ENCODE measurements around the gene PFN4. TPM values are rescaled to one million over a fixed set of nuclear protein-coding genes. Genes with fewer than 3 reads are reported as not detected.

Gene PFN4
- total RNA-seq, 2 experiments from 2014 or later, result not detected

DNA sequence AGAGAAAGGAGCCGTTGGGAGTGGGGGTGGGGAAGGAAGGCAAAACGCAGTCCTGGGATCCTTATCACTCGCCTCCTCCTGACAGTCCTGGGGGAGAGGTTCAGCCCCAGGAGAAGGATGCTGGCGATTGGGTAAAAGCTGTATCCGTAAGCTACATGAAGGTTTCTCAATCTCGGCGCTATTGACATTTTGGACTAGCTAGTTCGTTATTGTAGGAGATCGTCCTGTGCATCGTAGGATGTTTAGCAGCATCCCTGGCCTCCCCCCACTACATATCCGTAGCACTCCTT, 38.0 kb downstream of the PFN4 start:
- POLR2A ChIA-PET, result interaction anchor here (1.0 to 4.1 kb wide), 5 partner anchors 9 to 261 kb away, joined by 3 to 45 read pairs (median 8); partner anchors contain the start of genes ATAD2B, SF3B6 and WDCP
- DNase-seq, result no peak
- no peak overlapping the region for H3K27ac Mint-ChIP-seq
- CTCF ChIA-PET, result interaction anchor here (0.6 to 3.9 kb wide), 24 partner anchors 9 to 264 kb away, joined by 3 to 80 read pairs (median 6); partner anchors contain the start of genes ATAD2B, FAM228B, PFN4 and SF3B6
- peaks cover 21% of the 10 kb centered on the region for H3K4me1 Mint-ChIP-seq
- no peaks in the 10 kb centered on the region for H3K9me3 Mint-ChIP-seq
- peak overlapping the region; percentile 85 for H3K4me3 Mint-ChIP-seq
- H3K36me3 Mint-ChIP-seq (ENCODE audit: low read depth), result peaks cover 10% of the 10 kb centered on the region
- no peaks in the 10 kb centered on the region for H3K27me3 Mint-ChIP-seq

DNA sequence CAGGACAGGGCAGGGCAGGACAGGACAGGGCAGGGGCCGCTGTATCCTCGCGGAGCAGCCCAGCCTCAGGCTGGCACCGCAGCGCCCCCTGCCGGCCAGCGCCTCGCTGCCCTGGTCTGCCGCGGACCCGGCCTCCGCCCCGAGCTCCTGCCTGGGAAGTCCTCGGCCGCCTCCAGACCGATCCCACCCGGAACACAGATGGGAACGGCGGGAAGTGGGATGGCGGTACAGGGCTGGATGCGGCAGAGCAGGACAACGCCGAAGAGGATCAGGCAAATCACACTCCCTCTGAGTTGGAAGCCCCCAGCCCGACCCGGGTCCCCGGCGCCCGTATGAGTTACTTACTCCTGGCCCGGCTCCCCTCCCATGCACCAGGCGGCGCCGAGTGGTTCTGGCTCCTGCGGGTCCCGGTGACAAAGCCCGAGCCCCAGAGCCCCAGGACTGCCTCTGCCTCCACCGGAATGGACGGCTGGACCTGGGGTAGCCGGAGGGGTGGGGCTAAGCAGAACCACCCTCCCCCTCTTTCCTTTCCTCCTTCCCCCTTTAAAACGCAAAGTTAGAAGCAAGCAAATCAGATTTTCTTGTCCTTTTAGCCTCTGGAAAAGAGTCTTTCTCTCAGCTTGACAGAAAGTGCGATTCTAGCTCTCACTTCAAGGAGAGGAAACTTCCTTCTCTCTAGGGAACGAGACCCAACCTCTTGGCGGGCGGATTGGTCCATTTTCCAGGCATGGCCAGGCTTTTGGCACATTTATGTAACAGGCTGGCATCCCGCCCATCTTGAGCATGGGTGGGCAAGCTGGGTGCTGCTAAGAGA, 38.5 kb downstream of the PFN4 start, which contains the start of gene TP53I3:
TSS of gene TP53I3 (minus strand) at position 449 of the 814 bp plus-strand sequence. CDS start 508 bp downstream, outside the sequence.
- Mint-ChIP-seq H3K4me1 (peaks cover 21% of the 10 kb centered on the region), H3K27ac (peak within 1 kb of the TSS; percentile 85), H3K36me3 (ENCODE audit: low read depth) (peaks cover 10% of the 10 kb centered on the region), H3K27me3 (no peaks in the 10 kb centered on the region), H3K4me3 (peak within 1 kb of the TSS; percentile 85), H3K9me3 (no peaks in the 10 kb centered on the region)
- ChIA-PET CTCF (interaction anchor here (0.6 to 3.9 kb wide), 41 partner anchors 9 to 317 kb away, joined by 3 to 80 read pairs (median 4); partner anchors contain the start of genes ATAD2B, FAM228B, PFN4 and SF3B6), POLR2A (interaction anchor here (1.0 to 4.1 kb wide), 7 partner anchors 8 to 260 kb away, joined by 3 to 45 read pairs (median 4); partner anchors contain the start of genes ATAD2B, SF3B6 and WDCP)
- DNase-seq, result peak; percentile 84

DNA sequence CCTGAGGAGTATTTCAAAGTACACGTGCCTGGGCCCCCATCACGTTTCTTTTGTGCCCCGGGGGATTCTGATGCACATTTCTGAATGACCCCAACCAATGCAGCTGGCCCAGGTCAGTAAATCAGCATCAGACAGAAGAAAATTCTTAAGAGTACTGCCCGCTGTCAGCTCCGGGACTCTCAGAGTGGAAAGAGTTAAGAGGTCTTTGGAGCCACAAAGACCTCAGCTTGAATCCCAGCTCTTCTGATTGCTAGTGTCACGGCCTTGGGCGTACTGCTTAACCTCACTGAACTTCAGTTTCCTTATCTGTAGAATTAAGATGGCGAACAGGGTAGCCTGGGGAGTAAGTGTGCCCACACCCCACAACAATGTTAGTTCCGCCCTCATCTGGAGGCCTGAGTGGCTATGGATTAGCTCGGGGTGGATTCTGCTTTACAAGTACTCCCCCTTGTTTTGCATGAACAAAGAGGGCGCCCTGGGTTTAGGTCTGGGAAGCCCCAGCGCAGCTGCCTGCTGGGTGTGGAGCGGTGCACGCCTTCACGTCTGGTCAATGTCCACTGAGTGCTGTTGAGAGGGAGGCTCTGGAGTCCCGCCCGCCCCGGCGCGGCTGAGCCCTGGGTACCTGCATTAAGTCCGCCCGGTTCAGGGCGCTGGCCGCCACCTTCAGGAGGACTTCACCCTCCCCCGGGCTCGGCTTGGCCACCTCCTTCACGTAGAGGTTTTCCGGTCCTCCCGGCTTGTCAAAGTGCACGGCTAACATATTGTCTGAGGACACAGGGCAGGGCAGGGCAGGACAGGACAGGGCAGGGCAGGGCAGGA, 39.4 kb downstream of the PFN4 start:
- CTCF ChIA-PET, result interaction anchor here (0.6 to 3.9 kb wide), 38 partner anchors 11 to 294 kb away, joined by 3 to 80 read pairs (median 5); partner anchors contain the start of genes ATAD2B, FAM228B, PFN4 and WDCP
- H3K9me3 Mint-ChIP-seq, result no peaks in the 10 kb centered on the region
- DNase-seq, result peak; percentile 58
- H3K4me1 Mint-ChIP-seq, result peaks cover 21% of the 10 kb centered on the region
- POLR2A ChIA-PET, result interaction anchor here (1.0 to 4.1 kb wide), 6 partner anchors 7 to 275 kb away, joined by 3 to 45 read pairs (median 6); partner anchors contain the start of genes ATAD2B, SF3B6 and WDCP
- peaks cover 10% of the 10 kb centered on the region for H3K36me3 Mint-ChIP-seq (ENCODE audit: low read depth)
- H3K27ac Mint-ChIP-seq, result peak overlapping the region; percentile 85
- peak overlapping the region; percentile 85 for H3K4me3 Mint-ChIP-seq
- no peaks in the 10 kb centered on the region for H3K27me3 Mint-ChIP-seq

DNA sequence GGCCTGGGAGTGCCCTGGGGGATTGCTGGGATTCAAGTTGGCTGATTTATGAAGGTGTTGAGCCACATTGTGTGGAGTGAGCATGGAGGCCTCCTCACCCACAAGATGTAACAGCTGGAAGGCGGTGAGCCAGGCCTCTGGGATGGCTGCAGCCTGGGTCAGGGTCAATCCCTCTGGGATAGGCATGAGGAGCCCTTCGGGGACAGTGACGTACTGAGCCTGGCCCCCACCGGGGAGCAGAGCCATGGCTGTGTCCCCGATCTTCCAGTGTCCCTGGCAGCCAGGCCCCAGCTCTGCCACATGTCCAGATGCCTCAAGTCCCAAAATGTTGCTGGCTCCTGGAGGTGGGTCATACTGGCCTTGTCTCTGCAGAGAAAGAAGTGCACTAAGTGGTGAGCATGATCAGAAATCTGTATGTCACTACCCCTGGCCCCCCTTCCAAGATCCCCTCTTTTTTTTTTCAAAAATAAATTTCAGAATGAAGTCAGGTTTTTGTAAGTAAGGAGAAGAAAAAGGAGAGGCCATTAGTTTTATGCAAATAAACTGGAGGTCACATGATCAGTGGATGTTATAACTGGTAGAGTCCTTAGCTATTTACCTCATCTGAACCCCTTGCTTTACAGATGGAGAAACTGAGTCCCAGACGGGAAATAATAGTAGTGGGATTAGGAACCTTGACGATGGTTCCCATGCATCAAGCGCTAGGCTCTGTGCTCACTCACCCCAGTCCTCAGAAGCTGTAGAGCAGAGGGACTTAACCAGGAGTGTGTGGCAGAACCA, 40.2 kb downstream of the PFN4 start:
- ChIA-PET POLR2A (interaction anchor here (1.0 to 4.1 kb wide), 4 partner anchors 36 to 276 kb away, joined by 3 to 45 read pairs (median 10); partner anchors contain the start of genes ATAD2B and WDCP), CTCF (interaction anchor here (0.6 to 3.9 kb wide), 24 partner anchors 10 to 294 kb away, joined by 3 to 80 read pairs (median 6); partner anchors contain the start of genes ATAD2B, FAM228B and WDCP)
- Mint-ChIP-seq H3K36me3 (ENCODE audit: low read depth) (peaks cover 10% of the 10 kb centered on the region), H3K27me3 (no peaks in the 10 kb centered on the region), H3K27ac (no peak overlapping the region), H3K9me3 (no peaks in the 10 kb centered on the region), H3K4me3 (peak overlapping the region; percentile 85), H3K4me1 (peaks cover 21% of the 10 kb centered on the region)
- no peak for DNase-seq

DNA sequence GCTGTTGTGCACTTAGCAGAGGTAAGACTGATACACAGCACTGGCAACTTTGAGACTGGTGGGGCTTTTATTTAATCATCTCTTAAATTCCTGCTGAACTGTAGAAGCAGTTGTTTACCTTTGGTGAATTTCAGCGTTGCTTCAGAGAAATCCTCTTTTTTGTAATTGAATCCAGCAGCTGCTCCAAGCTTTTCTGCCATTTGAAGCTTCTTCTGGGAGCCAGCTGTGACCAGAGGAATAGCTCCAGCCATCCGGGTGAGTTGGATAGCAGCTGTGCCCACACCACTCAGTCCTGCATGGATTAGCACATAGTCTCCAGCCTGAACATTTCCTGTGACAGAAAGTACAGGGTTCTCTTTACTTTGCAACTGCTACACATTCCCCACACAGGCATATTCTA, 42.4 kb downstream of the PFN4 start:
- H3K4me1 Mint-ChIP-seq, result peaks cover 32% of the 10 kb centered on the region
- H3K9me3 Mint-ChIP-seq, result no peaks in the 10 kb centered on the region
- H3K27me3 Mint-ChIP-seq, result no peaks in the 10 kb centered on the region
- no peak overlapping the region for H3K27ac Mint-ChIP-seq
- DNase-seq, result no peak
- H3K36me3 Mint-ChIP-seq (ENCODE audit: low read depth), result peaks cover 10% of the 10 kb centered on the region
- ChIA-PET CTCF (interaction anchor here (3.5 kb wide), 1 partner anchor 154 kb away, joined by 17 read pairs; the partner anchor contains the start of gene ATAD2B), POLR2A (no interaction called here)
- H3K4me3 Mint-ChIP-seq, result no peak overlapping the region

DNA sequence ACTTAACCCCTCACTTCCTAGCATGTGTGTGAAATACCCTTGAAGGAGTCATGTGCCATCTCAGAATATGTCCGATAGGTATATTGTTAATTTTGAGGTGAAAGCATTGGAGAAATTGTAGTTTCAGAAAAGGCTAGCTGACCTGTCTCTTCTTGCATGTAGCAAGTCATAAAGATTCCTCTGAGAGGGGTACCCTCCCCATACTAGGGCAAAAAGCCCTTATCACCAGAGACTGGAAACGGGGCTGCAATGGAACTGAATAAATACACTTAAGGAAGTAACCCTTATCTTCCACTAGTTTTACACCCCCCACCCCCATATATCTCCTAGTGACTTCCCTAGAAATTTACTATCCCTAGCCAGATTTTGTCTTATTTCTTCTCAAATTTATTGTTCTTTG, 45.3 kb downstream of the PFN4 start:
- POLR2A ChIA-PET, result interaction anchor here (1.3 to 3.4 kb wide), 6 partner anchors 29 to 152 kb away, joined by 3 to 64 read pairs (median 12); partner anchors contain the start of genes ATAD2B, FKBP1B, UBXN2A and WDCP
- peak overlapping the region; percentile 98 for H3K4me3 Mint-ChIP-seq
- peaks cover 23% of the 10 kb centered on the region for H3K36me3 Mint-ChIP-seq (ENCODE audit: low read depth)
- no peaks in the 10 kb centered on the region for H3K9me3 Mint-ChIP-seq
- H3K4me1 Mint-ChIP-seq, result peaks cover 35% of the 10 kb centered on the region
- CTCF ChIA-PET, result interaction anchor here (0.7 to 3.5 kb wide), 3 partner anchors 9 to 253 kb away, joined by 4 to 17 read pairs (median 9); partner anchors contain the start of gene ATAD2B
- no peaks in the 10 kb centered on the region for H3K27me3 Mint-ChIP-seq
- H3K27ac Mint-ChIP-seq, result peak overlapping the region; percentile 96
- DNase-seq, result no peak

DNA sequence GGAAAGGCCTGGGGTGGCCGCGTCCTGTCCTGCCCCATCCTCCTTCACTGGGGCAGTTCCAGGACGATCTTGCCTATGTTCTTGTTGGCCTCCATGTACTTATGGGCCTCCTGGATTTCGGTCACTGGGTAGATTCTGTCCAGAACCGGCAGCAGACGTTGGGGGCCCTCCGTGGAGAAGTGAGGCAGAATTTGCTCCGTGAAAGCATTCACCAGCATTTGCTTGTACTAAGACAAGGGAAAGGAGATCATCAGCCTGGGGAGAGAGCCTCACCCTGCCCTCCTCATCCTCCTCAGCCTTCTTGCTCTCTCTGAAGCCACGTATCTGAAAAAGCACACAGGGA, 45.6 kb downstream of the PFN4 start:
- Mint-ChIP-seq H3K27me3 (no peaks in the 10 kb centered on the region), H3K4me1 (peaks cover 37% of the 10 kb centered on the region), H3K4me3 (peak overlapping the region; percentile 98), H3K9me3 (no peaks in the 10 kb centered on the region), H3K36me3 (ENCODE audit: low read depth) (peaks cover 26% of the 10 kb centered on the region), H3K27ac (peak overlapping the region; percentile 96)
- ChIA-PET CTCF (interaction anchor here (1.4 to 2.4 kb wide), 3 partner anchors 23 to 253 kb away, joined by 4 to 22 read pairs (median 10); partner anchors contain the start of gene ATAD2B), POLR2A (interaction anchor here (1.3 to 3.4 kb wide), 6 partner anchors 7 to 151 kb away, joined by 3 to 64 read pairs (median 11); partner anchors contain the start of genes ATAD2B, FKBP1B, TP53I3 and WDCP)
- no peak for DNase-seq

DNA sequence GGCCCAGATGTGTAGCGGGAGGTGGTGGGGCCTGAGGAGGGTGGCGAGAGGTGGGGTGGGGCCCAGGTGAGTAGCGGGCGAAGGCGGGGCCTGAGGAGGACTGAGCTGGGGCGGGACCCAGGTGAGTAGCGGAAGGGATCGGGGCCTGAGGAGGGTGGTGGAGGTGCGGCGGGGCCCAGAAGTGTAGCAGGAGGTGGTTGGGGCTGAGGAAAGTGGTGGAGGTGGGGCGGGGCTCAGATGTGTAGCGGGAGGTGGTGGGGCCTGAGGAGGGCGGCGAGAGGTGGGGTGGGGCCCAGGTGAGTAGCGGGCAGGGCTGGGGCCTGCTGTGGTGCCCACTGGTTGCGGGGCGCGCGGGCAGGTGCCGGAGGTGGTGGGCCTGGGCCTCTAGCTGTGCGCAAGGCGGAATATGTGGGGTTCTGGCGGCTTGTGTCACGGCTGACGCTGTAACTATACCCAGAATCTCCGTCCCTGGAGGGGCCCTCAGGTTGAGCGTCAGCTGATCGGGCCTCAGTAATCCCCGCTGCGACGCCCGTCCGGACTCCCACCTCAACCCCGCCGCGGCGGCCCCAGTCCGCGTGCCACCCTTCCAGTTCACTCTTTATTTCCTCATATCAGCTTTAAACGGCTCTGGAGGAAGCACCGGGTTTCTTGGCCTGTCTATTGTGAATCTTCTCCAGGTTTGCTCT, 46.1 kb downstream of the PFN4 start:
- Mint-ChIP-seq H3K4me3 (peak overlapping the region; percentile 98), H3K27me3 (no peaks in the 10 kb centered on the region), H3K36me3 (ENCODE audit: low read depth) (peaks cover 27% of the 10 kb centered on the region), H3K9me3 (no peaks in the 10 kb centered on the region), H3K27ac (peak overlapping the region; percentile 96), H3K4me1 (peaks cover 38% of the 10 kb centered on the region)
- CTCF ChIA-PET, result interaction anchor here (0.7 to 2.4 kb wide), 7 partner anchors 8 to 253 kb away, joined by 3 to 22 read pairs (median 4); partner anchors contain the start of genes ATAD2B, TP53I3 and WDCP
- no peak for DNase-seq
- POLR2A ChIA-PET, result interaction anchor here (0.6 to 3.4 kb wide), 15 partner anchors 8 to 1801 kb away, joined by 3 to 64 read pairs (median 5); partner anchors contain the start of genes ASXL2, ATAD2B, CENPO and FKBP1B

DNA sequence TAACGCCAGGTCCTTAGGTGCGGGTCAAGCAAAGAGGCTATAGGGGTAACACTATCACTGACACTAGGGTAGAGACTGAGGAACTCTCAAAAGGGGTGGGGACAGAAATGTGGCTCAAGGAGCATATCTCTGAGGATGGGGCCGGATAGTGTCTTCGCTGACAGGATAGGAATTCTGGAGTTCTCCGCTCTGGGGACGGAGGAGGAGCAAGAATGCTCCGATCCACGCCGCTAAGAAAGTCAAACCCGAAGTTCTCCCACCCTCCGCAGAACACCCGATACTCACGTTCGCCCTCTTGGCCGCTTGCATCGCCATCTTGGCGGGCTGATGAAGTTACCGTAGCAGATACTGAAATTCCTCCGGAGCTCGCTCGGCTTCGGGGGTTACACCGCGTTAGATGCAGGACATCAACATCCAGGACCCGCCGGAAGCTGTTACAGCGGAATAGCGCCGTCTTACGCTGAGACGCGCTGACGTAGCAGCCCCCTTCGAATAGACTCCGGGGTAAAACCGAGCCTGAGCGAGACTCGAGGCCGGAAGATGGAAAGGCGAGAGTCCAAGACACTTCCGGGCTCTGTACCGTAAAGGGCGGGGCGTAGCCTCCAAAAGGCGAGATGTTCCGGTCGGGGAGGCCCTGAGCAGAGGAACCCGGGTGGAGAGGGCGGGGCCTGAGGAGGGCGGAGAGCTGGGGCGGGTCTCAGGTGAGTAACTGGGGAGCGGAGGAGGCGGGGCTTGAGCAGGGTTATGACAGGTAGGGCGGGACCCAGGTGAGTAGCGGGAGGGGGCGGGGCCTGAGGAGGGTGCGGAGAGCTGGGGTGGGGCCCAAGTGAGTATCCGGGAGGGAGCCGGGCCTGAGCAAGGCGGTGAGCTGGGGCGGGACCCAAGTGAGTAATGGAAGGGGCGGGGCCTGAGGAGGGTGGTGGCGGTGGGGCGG, 47.0 kb downstream of the PFN4 start, which contains the start of gene SF3B6:
TSS of gene SF3B6 (minus strand) at position 412 of the 934 bp plus-strand sequence. CDS start at position 315, 97 bp downstream.
- peak; percentile 100 for DNase-seq
- H3K4me3 Mint-ChIP-seq, result peak within 1 kb of the TSS; percentile 98
- no peaks in the 10 kb centered on the region for H3K9me3 Mint-ChIP-seq
- ChIA-PET POLR2A (interaction anchor here (0.6 to 3.4 kb wide), 18 partner anchors 9 to 1802 kb away, joined by 3 to 64 read pairs (median 5); partner anchors contain the start of genes ASXL2, ATAD2B, CENPO and FKBP1B), CTCF (interaction anchor here (0.7 to 2.4 kb wide), 7 partner anchors 9 to 252 kb away, joined by 3 to 22 read pairs (median 4); partner anchors contain the start of genes ATAD2B, TP53I3 and WDCP)
- no peaks in the 10 kb centered on the region for H3K27me3 Mint-ChIP-seq
- H3K36me3 Mint-ChIP-seq (ENCODE audit: low read depth), result peaks cover 23% of the 10 kb centered on the region
- peaks cover 38% of the 10 kb centered on the region for H3K4me1 Mint-ChIP-seq
- H3K27ac Mint-ChIP-seq, result peak within 1 kb of the TSS; percentile 96

DNA sequence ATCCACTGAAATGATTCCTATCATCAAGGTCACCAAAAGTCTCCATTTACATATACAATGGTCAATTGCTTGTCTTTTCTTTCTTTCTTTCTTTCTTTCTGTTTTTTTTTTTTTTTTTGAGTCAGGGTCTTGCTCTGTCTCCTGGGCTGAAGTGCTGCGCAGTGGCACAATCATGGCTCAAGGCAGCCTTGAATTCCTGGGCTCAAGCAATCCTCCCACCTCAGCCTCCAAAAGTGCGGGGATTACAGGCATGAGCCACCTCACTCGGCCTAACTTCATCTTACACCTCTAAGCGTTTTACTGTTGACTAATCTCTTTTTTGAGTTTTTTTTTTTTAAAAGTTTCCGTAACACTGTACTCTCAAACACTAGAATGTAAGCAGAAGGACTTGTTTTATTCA, 47.9 kb downstream of the PFN4 start:
- Mint-ChIP-seq H3K4me3 (peak overlapping the region; percentile 98), H3K27ac (peak overlapping the region; percentile 96), H3K36me3 (ENCODE audit: low read depth) (peaks cover 20% of the 10 kb centered on the region), H3K9me3 (no peaks in the 10 kb centered on the region), H3K4me1 (peaks cover 41% of the 10 kb centered on the region), H3K27me3 (no peaks in the 10 kb centered on the region)
- POLR2A ChIA-PET, result interaction anchor here (2.8 to 3.4 kb wide), 2 partner anchors 28 to 149 kb away, joined by 34 to 64 read pairs; partner anchors contain the start of genes ATAD2B and WDCP
- CTCF ChIA-PET, result interaction anchor here (2.1 to 2.4 kb wide), 2 partner anchors 10 to 251 kb away, joined by 6 to 10 read pairs; partner anchors contain the start of gene TP53I3
- DNase-seq, result no peak
